IPS-NIHi11 (cell line): ENCODE data around the gene CDH15.

ENCODE experiments used
- DNase-seq: peaks from one replicate; pipeline ENCODE4 v3.0.0; 2012; ENCODE audit warnings: mixed read lengths, low spot score

The CDH15 gene, protein sequence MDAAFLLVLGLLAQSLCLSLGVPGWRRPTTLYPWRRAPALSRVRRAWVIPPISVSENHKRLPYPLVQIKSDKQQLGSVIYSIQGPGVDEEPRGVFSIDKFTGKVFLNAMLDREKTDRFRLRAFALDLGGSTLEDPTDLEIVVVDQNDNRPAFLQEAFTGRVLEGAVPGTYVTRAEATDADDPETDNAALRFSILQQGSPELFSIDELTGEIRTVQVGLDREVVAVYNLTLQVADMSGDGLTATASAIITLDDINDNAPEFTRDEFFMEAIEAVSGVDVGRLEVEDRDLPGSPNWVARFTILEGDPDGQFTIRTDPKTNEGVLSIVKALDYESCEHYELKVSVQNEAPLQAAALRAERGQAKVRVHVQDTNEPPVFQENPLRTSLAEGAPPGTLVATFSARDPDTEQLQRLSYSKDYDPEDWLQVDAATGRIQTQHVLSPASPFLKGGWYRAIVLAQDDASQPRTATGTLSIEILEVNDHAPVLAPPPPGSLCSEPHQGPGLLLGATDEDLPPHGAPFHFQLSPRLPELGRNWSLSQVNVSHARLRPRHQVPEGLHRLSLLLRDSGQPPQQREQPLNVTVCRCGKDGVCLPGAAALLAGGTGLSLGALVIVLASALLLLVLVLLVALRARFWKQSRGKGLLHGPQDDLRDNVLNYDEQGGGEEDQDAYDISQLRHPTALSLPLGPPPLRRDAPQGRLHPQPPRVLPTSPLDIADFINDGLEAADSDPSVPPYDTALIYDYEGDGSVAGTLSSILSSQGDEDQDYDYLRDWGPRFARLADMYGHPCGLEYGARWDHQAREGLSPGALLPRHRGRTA

DNA sequence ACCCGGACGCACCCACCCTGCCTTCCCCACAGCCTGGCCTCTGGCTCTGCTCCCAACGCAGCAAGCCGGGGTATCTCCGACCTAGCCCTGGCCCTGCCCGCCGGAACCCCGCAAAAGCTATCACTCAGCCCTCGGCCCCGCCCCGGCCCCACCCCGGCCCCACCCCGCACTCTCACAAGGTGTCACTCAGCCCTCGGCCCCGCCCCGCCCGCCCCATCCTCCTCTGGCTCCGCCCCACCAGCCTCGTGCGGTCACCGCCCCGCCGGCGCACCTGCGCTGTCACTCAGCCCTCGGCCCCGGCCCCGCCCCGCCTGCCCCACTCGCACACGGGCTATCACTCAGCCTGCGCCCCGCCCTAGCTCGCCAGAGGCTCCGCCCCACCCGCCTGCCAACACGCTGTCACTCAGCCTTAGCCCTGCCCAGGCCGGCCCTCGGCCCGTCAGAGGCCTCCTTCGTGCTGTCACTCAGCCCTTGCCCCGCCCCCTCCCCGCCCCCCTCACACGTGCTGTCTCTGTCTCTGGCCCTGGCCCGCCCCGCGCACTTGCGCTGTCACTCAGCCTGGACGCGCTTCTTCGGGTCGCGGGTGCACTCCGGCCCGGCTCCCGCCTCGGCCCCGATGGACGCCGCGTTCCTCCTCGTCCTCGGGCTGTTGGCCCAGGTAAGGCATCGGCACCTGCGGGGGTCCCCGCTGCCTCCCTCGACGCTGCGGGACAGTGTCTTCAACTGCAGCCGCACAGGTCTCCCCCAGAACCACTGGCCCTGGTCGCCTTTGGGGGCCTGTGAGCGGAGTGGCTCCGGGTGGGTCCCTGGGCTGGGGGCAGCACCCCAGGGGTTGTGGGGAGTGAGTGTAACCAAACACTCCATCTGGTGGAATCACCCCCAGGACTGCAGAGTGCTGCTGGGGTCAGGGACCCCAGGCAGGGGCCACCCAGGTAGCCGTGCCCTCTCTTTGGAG lies at the start of gene CDH15:
Gene CDH15 (plus strand): TSS at position 533 of the 955 bp plus-strand sequence. CDS start 84 bp downstream, at position 617.
- peak; percentile 97 for DNase-seq

DNA sequence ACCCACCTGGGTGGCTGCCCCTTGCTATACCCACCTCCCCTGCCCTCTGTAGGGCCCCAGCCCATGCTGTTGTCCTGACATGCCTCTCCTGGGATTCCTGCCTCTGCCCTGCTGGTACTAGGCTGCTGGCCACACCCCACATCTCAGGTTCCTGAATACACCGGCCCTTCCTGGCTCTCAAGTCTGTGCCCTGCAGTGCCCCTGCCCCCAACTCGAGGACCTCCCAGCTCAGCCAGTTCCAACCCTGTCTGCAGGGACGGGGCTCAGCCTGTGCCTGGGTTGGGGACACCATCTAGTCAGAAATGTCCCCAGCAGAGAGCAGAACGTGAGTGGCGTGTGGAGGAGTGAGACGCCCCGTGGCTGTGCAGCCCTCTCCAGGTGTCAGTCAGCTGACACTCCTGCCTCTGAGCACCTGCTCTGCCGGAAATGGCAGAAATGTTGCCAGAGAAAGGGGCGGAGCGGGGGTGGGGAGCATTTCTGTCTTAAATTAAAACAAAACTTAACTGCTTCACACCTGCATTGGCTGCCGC lies 49.2 kb upstream of the CDH15 start:
- DNase-seq = peak; percentile 71

DNA sequence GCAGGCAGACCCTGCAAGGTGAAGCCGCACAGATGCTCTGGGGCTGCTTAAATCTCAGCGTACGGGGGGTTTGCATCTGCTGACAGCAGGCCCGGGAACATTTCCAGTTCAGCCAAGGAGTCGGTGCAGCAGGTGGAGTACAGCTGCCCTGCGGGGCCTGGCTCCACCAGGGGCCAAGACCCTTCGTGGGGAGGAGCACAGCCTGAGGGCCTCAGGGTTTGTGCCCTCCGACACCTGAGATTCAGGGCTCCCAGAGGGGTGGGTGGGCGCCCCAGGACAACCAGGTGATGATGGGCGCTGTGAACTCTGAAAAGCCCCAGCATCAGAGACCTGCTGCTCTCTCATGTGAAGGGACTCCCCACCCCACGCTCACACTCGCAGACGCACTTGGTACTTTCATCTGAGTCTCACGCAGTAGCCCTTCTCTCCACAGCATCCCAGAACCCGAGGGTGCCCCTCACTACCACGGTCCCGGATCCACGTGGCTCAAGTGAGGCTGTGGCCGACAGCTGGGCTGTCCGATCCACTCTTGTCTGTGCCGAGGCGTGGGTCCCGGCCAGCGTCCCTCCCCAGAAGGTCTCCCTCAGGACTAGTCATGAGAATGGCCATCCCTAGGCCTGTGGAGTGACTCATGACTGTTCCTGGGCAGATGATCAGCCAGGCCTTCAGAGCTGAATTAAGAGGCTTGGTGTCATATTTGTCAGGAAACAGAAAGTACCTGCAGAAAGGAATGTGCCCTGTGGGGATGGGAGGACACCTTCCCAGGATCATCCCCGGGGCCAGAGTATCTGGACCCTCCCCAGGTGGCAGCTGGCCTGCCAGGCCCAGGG lies 48.3 kb upstream of the CDH15 start:
- no peak for DNase-seq

DNA sequence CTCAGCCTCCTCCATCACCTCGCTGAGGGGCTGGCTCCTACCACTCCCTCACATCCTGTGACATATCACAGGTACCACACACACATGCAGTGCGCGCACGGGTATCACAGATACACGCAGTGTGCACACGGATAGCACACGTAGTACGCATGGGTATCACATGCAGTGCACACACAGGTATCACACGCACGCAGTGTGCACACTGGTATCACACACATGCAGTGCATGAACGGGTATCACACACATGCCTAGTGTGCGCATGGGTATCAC lies 47.8 kb upstream of the CDH15 start:
- DNase-seq = no peak

DNA sequence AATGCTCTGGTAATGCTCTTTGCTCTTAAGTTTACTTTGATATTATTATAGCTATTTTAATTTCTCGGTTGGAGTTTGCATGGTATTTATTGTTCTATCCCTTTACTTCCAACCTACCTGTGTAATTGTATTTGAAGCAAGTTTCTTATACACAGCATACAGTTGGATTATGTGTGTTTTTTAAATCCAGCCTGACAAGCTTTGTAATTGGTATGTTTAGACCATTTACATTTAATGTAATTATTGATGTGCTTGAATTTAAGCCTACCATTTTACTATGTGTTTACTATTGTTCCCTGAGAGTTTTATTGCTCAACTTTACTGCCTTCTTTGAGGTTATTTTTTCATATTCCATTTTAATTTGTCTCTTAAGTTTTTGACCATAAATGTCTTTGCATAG lies 42.2 kb upstream of the CDH15 start:
- no peak for DNase-seq

DNA sequence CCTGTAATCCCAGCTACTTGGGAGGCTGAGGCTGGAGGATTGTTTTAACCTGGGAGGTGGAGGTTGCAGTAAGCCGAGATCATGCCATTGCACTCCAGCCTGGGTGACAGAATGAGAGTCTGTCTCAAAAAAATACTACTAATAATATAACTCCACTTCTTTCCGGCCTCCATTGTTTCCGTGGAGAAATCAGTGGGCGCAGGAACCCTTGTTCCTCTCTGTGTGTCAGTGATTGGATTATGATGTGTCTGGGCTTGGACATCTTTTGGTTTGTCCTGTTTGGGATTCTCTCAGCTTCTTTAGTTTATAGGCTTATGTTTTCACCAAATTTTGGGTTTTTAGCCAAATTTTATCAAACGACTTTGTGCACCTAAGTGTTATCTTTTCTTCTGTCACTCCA lies 41.1 kb upstream of the CDH15 start:
- no peak for DNase-seq

DNA sequence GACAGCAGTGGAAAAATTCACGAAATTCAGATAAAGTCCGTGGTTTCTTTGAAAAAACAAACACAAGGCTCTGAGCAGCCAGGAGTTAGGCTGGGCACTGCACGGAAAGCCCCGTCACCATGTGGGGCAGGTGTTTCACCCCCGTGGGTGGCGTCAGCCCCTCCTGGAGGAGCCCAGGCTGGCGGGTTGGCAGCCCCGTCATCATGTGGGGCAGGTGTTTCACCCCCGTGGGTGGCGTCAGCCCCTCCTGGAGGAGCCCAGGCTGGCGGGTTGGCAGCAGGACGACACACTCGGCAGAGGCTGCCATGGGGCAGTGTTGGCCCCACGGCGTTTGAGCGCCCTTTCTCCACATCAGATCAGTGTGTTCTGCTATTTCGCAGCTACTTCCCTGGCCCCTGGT lies 39.8 kb upstream of the CDH15 start:
- DNase-seq = no peak

DNA sequence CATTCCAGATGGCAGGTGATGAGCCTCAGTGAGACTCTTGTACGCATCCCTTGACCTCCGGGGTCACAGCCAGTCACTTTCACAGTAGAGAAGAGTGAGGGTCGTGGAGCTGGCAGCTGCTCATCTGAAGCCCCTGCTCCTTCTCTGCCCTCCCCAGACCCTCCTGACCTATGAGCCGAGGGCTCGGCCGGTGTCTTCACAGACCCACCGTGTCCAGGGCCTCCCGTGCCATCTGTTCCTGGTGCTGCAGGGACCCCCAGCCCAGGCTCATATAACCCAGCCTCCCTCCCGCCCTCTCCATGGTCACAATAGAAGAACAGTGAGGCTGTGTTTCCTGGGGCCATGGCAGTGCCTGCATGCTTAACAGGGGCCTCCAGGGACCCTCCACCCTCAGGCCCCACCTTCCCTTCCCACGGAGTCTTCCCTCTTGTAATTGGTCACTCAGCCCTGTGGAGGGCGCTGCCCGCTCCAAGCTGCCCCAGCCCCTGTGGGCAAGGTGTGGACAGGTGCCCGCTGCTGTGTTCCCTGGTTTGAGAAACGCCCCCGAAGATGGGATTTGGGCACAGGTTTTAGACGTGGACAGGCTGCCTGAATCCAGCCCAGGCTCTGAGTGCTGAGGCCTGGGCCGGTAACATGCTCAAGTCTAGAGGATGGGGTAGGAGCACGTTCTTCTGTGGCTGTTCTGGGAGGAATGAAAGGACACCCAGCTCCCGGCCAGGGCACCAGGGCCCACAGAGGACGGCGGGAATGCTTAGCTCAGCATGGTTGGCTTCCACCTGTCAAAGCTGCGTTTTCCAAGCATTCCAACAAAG lies 39.1 kb upstream of the CDH15 start:
- no peak for DNase-seq

DNA sequence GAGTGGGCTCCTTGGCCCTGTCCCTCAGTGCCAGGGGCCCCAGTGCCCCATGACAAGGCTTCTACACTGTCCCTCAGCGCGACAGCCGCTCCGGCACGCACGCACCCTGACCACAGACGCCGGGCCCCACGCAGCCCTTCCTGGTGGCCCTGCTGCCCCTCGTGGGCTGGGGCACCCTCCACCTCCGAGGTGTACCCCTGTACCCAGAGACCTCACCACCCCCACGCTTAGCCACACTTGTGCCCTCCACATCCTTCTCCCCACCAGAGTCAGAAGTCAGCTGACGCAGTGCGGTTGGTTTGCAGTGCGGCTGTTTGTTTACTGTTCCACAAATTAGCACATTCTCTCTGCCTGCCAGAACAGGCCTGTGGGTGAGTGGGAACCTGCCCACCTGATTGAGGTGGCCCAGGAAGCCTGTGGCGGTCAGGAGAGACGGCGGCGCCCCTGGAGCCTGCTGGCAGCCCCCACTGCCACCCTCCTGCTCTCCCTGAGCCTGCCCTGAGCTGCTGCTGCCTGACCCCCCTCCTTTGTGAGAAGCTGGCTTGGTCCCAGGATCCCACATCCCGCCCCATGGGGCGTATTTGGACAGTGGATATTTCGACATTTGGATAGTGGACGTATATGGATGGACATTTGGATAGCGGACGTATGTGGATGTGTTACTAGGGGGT lies 38.0 kb upstream of the CDH15 start:
- no peak for DNase-seq

DNA sequence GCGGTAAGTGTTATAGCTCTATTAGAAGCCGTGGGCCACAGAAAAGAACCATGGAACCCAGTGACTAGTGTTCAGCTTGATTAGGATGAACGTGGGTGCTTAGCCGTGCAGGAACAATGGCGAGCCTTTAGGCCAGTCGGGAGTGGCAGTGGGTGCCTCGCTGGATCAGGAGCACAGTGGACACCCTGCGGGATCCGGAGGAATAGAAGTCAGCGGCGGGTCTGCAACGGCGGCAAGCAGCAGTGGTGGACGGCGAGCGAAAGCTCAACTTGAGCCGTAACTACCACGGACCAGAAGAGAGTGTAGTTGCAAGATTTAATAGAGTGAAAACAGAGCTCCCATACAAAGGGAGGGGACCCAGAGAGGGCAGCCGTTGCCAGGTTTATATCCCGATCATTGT lies 37.3 kb upstream of the CDH15 start:
- DNase-seq = no peak

DNA sequence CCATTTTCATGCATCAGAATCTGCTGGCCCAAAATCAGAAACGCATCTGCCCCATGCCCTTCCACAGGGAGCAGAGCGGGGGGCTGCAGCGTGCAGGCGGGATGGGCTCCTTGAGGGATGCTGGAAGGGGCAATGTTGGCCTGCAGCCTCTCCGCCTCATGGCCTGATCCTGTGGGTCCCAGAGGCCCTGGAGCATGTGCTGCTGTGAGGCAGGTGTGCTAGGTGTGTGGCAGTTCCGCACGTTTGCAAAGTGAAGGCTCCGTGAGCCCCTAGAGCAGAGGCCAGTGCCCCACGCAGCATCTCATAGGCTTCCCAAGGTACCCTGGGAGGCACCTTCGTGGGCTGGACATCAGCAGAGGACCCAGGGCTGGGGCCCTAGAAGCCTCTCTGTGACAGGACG lies 36.4 kb upstream of the CDH15 start:
- no peak for DNase-seq

DNA sequence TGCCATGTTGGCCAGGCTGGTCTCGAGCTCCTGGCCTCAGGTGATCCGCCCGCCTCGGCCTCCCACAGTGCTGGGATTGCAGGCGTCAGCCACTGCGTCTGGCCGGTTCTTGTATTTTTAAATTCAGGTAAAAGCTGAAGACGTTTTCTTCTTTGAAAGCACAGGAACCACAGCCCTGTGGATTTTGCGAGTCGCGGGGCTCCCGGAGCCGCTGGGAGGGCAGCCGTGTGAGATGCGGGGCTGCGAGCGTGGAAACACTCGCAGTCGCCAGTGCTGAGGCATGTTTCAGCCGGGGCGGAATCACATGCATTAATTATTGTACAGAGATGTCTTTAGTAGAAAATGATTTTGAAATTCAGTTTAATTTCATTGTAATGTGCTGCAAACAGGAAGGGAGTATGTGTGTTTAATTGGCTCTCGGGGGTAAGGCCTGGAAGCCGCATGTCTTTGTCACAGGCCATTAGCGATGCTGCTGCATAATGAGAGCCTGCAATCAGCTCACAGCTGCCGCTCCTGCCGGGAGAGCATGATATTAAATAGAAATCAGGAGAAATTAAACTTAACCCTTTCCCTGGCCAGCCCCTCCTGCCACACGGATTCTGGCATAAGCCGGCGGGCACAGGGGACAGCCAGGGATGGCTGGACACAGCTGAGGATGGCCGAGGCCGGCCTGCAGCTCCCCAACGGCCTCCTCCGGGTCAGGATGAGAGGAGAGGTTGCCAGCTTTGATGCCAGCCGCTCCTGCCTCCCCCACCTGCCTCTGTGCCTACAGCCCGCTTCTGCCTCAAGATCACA lies 35.4 kb upstream of the CDH15 start:
- DNase-seq = no peak

DNA sequence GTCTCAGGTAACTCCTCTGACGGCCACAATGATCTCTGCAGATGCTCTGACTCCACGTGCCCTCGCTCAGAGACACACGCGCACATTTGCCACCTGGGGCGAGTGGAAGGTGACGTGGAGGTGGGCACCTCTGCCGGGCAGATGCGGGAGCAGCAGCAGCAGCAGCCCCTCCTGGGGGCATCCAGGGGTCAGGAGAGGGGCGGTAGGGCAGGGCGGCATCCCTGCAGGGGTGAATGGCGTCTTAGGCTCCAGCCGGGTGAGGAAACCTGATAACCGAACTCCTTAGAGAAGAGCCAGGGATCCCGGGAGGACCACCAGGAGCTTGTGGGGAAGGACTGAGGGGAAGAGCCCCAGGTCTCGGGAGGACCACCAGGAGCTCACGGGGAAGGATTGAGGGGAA lies 34.6 kb upstream of the CDH15 start:
- DNase-seq = no peak

DNA sequence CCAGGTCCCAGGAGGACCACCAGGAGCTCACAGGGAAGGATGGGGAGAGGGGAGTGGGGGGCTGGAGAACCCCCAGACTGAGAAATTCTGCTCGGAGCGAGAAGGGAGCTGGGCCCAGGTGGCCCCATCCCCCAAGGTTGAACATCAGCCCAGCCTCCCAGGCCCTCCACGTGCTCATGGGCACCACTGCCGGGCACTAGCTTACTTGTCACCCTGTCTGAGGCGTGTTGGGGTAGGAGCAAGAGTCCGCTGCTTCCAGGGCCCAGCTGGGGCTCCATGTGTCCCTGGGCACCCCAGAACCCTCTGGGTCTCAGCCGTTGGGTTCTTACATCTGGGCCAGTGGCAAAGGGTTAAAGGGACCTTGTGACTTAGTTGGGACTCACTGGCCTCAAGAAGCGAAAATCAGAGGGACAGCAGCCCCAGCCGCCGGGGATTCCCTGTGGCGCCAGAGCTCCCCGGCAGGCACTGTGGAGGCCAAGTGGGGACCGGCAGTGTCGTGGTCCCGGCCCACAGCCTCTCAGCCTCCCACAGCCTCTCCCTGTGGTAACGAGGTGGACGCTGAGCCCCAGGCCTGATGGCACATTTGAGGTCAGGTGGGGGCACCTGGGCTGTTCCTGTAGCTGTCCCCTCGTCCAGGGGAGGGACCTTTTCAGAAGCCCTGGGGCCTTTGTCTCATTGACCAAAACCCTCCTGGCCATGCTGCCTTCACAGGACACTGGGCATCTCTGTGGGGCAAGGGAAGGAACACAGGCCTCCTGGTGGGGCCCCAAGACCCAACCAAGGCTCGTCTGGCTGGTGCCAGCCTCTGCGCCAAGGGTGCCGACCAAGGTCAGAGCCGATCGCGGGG lies 33.7 kb upstream of the CDH15 start:
- DNase-seq = no peak

DNA sequence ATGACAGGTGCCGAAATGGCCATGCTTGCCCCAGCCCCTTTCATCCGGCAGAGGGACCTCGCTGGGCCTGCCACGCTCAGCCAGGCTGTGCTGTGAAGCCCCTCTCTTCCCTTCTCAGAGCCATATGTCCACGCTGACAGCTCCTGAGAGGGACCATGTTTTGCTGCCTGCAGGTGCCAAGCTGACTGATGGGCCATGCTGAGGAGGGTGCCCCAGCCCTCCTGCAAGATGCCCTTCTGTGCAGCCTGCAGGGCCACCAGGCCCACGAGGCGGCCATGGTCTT lies 33.1 kb upstream of the CDH15 start:
- DNase-seq = no peak

DNA sequence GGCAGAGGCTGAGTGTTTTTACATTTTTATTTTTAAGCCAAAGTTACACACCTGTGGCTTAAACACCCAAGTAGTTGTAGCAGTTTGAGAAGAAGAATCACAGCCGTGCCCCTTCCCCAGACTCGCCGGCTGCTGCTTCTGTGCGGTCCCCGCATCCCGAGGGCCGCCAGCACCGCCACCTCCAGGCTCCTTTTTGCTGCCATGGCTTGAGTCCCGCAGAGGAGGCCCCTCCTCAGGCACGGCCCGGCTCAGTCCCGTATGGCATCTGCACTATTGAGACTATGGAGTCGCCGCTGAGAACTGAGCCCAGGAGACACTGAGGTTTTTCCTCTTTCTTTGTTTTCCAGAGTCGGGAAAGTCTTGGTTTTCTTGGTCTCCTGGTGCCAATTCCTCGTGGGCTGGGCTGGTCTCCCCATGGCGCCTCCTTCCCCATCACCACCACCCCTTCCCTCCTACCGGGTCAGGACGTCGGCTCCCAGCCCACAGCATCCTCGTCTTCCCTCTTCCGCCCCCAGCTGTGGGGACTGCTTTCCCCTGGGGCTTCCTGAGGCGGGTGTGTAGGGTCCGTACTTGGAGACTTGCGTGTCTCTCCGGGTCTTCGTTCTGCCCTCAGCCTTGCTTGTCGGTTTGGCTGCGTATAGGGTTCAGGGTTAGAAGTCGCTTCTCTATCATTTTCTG lies 32.6 kb upstream of the CDH15 start:
- DNase-seq = no peak

DNA sequence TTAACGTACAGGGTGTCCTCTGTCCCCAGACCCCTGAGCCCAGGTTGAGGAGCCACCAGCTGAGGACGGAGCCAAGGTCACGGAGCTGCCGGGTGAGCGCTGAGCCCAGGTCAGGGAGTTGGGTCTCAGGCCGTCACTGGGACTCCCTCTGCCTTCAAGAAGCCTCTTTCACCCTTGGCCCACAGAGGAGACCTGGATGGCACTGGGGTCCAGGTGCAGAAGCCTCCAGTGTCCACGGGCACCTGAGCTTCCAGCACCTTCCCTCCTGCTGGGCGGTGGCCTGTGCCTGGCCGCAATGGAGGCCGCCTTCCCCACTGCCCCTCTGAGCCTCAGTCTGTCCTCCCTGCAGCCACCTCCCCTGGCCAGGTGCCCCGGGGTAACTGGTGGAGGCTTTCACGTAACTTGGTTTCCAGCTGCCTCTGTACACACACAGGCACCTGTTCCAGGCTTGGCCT lies 31.6 kb upstream of the CDH15 start:
- DNase-seq = no peak

DNA sequence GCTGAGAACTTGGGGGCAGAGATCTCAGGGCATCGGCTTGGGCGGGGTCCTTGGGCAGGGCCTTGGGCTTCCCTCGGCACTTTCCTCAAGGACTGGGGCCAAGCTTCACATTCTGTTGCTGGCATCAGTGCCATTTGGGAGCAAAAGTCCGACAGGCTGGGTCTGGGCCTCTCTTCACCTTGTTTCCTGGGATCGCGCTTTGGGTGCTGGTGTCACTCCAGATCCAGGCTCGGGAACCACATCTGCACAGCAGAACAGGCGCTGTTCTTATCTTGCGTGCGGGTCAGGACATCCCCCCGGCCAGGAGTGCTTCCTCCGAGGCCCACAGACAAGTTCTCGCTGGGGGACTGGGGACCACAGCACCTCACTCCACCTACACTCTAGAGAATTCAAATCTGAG lies 31.1 kb upstream of the CDH15 start:
- no peak for DNase-seq
